GM12878 (cell line): ENCODE data around the gene MTHFD2. TPM values are rescaled to one million over a fixed set of nuclear protein-coding genes. Genes with fewer than 3 reads are reported as not detected.
A peak's percentile ranks its signal among the peaks of the same experiment; 100 is the strongest.

ENCODE experiments used
- ATAC-seq: fragments of 200-7000 bp; cut with Tn5 transposase; 3 replicates; pipeline ENCODE4 v1.9.1; 2020; ENCODE audit warnings: mild to moderate bottlenecking, moderate library complexity
- BruUV-seq: library from RNA; stranded (reverse); fragments of 400-500 nt; replicated peaks from 2 replicates; lab custom pipeline; 2021; lab: Mats Ljungman, UMichigan
- CTCF ChIA-PET: fragments of 300-600 bp; sonication (Branson Sonifier 250); formaldehyde crosslinking; extraction: SDS; loops from one replicate; lab custom pipeline; 2021; ENCODE audit warnings: inconsistent platforms; lab: Yijun Ruan, JAX
- POLR2A ChIA-PET: fragments of 350-600 bp; formaldehyde crosslinking; extraction: SDS; loops from one replicate; lab custom pipeline; 2021; ENCODE audit warnings: inconsistent platforms; lab: Charles Lee
- RAD21 ChIA-PET: fragments of 300-600 bp; sonication (Branson Sonifier 250); formaldehyde crosslinking; loops from one replicate; lab custom pipeline; 2023; ENCODE audit warnings: antibody characterized with exemption; ENCODE audit not compliant: unreplicated experiment; lab: Charles Lee
- SMC1A ChIA-PET: fragments of 300-600 bp; sonication (Branson Sonifier 250); formaldehyde crosslinking; loops from one replicate; lab custom pipeline; 2023; ENCODE audit not compliant: unreplicated experiment, uncharacterized antibody; lab: Charles Lee
- DNase-seq: peaks from one replicate; pipeline ENCODE4 v3.0.0-alpha.2; 2011; ENCODE audit warnings: low read depth, low spot score
- FAIRE-seq: peaks from 3 replicates; lab custom pipeline; 2011; peaks lifted over from hg19 to GRCh38; lab: Jason Lieb, UNC
- H2AFZ ChIP-seq: 2 replicates; pipeline ENCODE4 v1.6.0; 2011; ENCODE audit warnings: low read depth, low read length, control low read depth; ENCODE audit not compliant: control insufficient read depth
- H3K27ac ChIP-seq: 2 replicates; pipeline ENCODE4 v1.5.1; 2011; ENCODE audit warnings: control low read depth; ENCODE audit not compliant: control insufficient read depth, insufficient read depth
- H3K27me3 ChIP-seq, 2 experiments: replicated peaks in 1 of 2; 2 replicates each; pipeline versions ENCODE4 v1.6.0 to v1.6.1; 2011; ENCODE audit warnings: low read length in 1 of 2; ENCODE audit not compliant: control insufficient read depth in 2 of 2, insufficient read depth in 2 of 2
- H3K36me3 ChIP-seq, 2 experiments: 2 replicates each; pipeline ENCODE4 v1.5.1; 2011; ENCODE audit warnings: low read length in 1 of 2; ENCODE audit not compliant: control insufficient read depth in 2 of 2, insufficient read depth in 2 of 2
- H3K4me1 ChIP-seq: 2 replicates; pipeline ENCODE4 v1.6.1; 2011; ENCODE audit warnings: mild to moderate bottlenecking, low read length, moderate library complexity, mixed read lengths; ENCODE audit not compliant: control insufficient read depth, insufficient read depth
- H3K4me2 ChIP-seq: 2 replicates; pipeline ENCODE4 v1.6.0; 2011; ENCODE audit warnings: control low read depth; ENCODE audit not compliant: control insufficient read depth, insufficient read depth
- H3K4me3 ChIP-seq: fragments of 200-600 bp; sonication (generic); 2 replicates; pipeline ENCODE4 v1.5.1; 2016
- H3K79me2 ChIP-seq: 2 replicates; pipeline ENCODE4 v1.6.0; 2011; ENCODE audit warnings: low read length; ENCODE audit not compliant: control insufficient read depth, insufficient read depth
- H3K9ac ChIP-seq: 2 replicates; pipeline ENCODE4 v1.8.0; 2011; ENCODE audit warnings: low read length, control low read depth, mixed read lengths; ENCODE audit not compliant: control insufficient read depth, insufficient read depth
- H3K9me3 ChIP-seq: replicated peaks from 3 replicates; pipeline ENCODE4 v1.5.1; 2011; ENCODE audit warnings: mild to moderate bottlenecking, low read length; ENCODE audit not compliant: control insufficient read depth, insufficient read depth
- H4K20me1 ChIP-seq: 2 replicates; pipeline ENCODE4 v1.6.0; 2011; ENCODE audit not compliant: control insufficient read depth, insufficient read depth
- BCL3 ChIP-seq: IDR thresholded peaks from 2 replicates; pipeline ENCODE4 v1.6.1; 2011; ENCODE audit warnings: borderline replicate concordance, low read depth, mild to moderate bottlenecking, moderate library complexity, low read length; ENCODE audit not compliant: insufficient read depth, poor library complexity, severe bottlenecking
- CTCF ChIP-seq, 3 experiments: IDR thresholded peaks in 2 of 3; conservative IDR thresholded peaks in 1 of 3; 2 replicates each; pipeline ENCODE4 v1.5.1; 2011; ENCODE audit warnings: low read depth in 3 of 3, low read length in 3 of 3, mild to moderate bottlenecking in 3 of 3, control low read depth in 2 of 3, moderate library complexity in 2 of 3, inconsistent platforms in 1 of 3, mixed read lengths in 1 of 3; ENCODE audit not compliant: control insufficient read depth in 2 of 3, insufficient read depth in 1 of 3; ENCODE audit errors: extremely low read depth in 1 of 3
- NR2C2 ChIP-seq: IDR thresholded peaks from 2 replicates; pipeline ENCODE4 v1.6.1; 2011; ENCODE audit warnings: borderline replicate concordance, low read depth; ENCODE audit not compliant: control insufficient read depth, insufficient read length
- RAD21 ChIP-seq: IDR thresholded peaks from 2 replicates; pipeline ENCODE4 v1.6.1; 2011; ENCODE audit warnings: mild to moderate bottlenecking, low read depth, low read length, moderate library complexity; ENCODE audit not compliant: insufficient read depth
- STAT1 ChIP-seq: fragments of 450-650 bp; conservative IDR thresholded peaks from 2 replicates; pipeline ENCODE4 v1.6.1; 2014; ENCODE audit warnings: antibody characterized with exemption, mild to moderate bottlenecking
- WGBS: methylation state at CpG from one replicate; pipeline ENCODE4 v1.1.6; 2016; ENCODE audit warnings: low lambda C conversion rate; ENCODE audit not compliant: insufficient replicate concordance, insufficient coverage; ENCODE audit errors: missing lambda C conversion rate; 5-methylcytosine and 5-hydroxymethylcytosine counted together
- in situ Hi-C: fragments of 300-500 bp; cut with MboI; formaldehyde crosslinking; loops from 9 replicates; pipeline ENCODE4 v1.14.3; 2018; ENCODE audit warnings: mixed read lengths
- intact Hi-C: fragments of 100-400 bp; cut with micrococcal nuclease; formaldehyde crosslinking; loops from one replicate; pipeline ENCODE4 v1.14.2; 2022; ENCODE audit not compliant: unreplicated experiment
- polyA plus RNA-seq, 11 experiments: library from polyadenylated mRNA; depleted of rRNA in 4 of 11; unstranded in 6 of 11; stranded (reverse) in 5 of 11; fragments of >200 nt; fragmentation: Nextera tagmentation in 4 of 11; fragmentation: Illumina TruSeq in 1 of 11; extraction: Ambion mirVana in 4 of 11; extraction: Trizol in 1 of 11; gene quantifications; 1 replicate in 1 of 11; 2 replicates in 10 of 11; pipeline versions ENCODE4 v1.2.1 to v1.2.3, GENCODE V29; 2011 to 2016; ENCODE audit warnings: inconsistent platforms in 2 of 11, missing spikeins in 2 of 11, low read depth in 1 of 11
- total RNA-seq, 4 experiments: library from RNA; depleted of rRNA in 3 of 4; stranded (reverse); fragments of >200 nt in 3 of 4; fragmentation: Illumina TruSeq in 1 of 4; extraction: Trizol in 1 of 4; gene quantifications; 2 replicates each; pipeline versions ENCODE4 v1.2.1 to v1.2.3, GENCODE V29; 2013 to 2021

The MTHFD2 gene
- total and polyA plus RNA-seq, 10 of the 15 experiments (the other 5 are each of a cell fraction or from before 2014, with no cell fraction given), result 128 to 292 (median 150) TPM

- Histone ChIP-seq H2AFZ (no peak overlapping the region), H3K9me3 (no peaks in the 10 kb centered on the region), H3K4me3 (no peak overlapping the region), H3K9ac (no peak overlapping the region), H4K20me1 (no peaks in the 10 kb centered on the region), H3K36me3 (no peaks in the 10 kb centered on the region), H3K4me2 (no peak overlapping the region), H3K27ac (no peak overlapping the region), H3K4me1 (no peaks in the 10 kb centered on the region), H3K79me2 (no peaks in the 10 kb centered on the region), H3K27me3 (no peaks in the 10 kb centered on the region)
- in situ Hi-C loops (no loop called here), intact Hi-C loops (no loop called here)
- DNase-seq (no peak), FAIRE-seq (no peak), ATAC-seq (no peak)
- no TSS peak for BruUV-seq
- ChIA-PET SMC1A (interaction anchor here (0.6 kb wide), 1 partner anchor 48 kb away, joined by 3 read pairs; no protein-coding TSS in a partner anchor), CTCF (interaction anchor here (0.6 to 4.2 kb wide), 6 partner anchors 9 to 234 kb away, joined by 3 to 20 read pairs (median 3); no protein-coding TSS in a partner anchor), RAD21 (interaction anchor here (1.2 kb wide), 1 partner anchor 74 kb away, joined by 5 read pairs; no protein-coding TSS in a partner anchor), POLR2A (no interaction called here)
- TF ChIP-seq CTCF (IDR thresholded peaks at IDR 0.05 in 2 of 3, conservative IDR thresholded peaks at IDR 0.05 in 1 of 3; ENCODE audit: control insufficient read depth in 2 of 3, extremely low read depth in 1 of 3, insufficient read depth in 1 of 3, low read depth in 3 of 3, low read length in 3 of 3), result peak in 1 of 3 experiments; percentile 26; a peak in 1 of 6 replicates
- no peak for TF ChIP-seq NR2C2
- TF ChIP-seq BCL3, result no peak
- TF ChIP-seq RAD21, result 0 out of 2 replicates have a peak, but pooled peaks have one; percentile 13
- no peak for TF ChIP-seq STAT1
- 29% methylated on average over 5 of the region's 6 CpGs for WGBS
Measured at GRCh38 chr2:74261204-74261864, 62.9 kb downstream of the MTHFD2 start.
